Left hindlimb (tissue), 1 donor: ENCODE measurements around the gene KCNC2.
A peak's percentile ranks its signal among the peaks of the same experiment; 100 is the strongest.

ENCODE experiments used
- DNase-seq: peaks from one replicate; pipeline ENCODE4 v3.0.0-alpha.2; 2018

The KCNC2 gene

DNA sequence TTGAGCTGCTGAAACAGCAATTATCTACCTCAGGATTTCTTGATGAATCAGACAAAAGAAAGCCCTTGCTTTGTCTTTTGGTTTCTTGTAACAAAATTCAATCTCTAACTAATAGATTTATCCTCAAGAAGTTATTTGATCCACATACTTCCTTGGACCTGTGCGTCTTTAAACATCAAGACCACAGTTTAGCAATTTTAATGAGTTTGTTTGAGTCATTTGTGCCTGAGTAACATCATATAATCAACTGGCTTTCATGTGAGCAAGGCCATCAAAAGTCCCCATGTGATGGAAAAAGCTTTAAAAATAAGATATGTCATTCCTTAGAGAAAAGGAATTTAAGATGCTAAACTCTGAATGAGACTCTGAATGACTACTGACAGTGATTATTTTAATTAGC, 52.3 kb downstream of the KCNC2 start:
- DNase-seq, result no peak

DNA sequence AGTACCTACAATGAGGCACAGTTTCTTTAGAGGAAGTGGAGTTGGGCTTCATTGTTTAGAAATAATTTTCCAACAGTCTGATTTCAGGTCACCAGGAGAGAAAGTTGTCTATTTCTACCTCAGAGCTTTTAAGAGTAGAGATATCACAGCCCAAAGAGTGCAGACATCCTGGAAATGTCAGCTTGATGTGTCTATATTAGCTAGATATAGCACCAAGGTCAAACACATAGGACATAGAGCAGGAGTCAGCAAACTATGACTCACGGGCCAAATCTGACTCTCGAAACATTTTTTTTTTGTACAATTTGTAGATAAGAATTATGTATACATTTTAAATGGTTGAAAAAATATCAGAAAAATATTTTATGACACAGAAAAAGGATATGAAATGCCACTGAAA, 53.7 kb downstream of the KCNC2 start:
- DNase-seq, result no peak

- DNase-seq, result no peak
These were observed 55.3 kb downstream of the KCNC2 start for GRCh38 chr12:75154388-75154787.

DNA sequence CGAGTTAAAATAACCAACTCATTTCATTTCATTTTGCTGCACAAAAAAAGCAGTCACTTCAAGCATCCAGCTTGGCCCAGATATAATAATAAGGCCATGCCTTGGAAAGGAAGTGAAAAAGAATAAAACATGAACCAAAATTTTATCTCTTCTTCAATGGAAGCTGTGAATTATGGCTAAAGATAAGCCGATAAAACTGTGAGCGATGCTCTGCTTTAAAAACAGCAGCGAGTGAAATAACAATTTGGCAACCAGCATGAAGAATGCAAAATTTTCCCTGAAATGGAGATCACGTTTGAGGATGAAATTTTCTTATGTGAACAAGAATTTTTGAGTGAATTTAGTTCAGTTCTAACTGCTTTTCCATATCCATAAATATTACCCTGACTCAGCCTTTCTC, 70.4 kb downstream of the KCNC2 start:
- DNase-seq, result no peak

DNA sequence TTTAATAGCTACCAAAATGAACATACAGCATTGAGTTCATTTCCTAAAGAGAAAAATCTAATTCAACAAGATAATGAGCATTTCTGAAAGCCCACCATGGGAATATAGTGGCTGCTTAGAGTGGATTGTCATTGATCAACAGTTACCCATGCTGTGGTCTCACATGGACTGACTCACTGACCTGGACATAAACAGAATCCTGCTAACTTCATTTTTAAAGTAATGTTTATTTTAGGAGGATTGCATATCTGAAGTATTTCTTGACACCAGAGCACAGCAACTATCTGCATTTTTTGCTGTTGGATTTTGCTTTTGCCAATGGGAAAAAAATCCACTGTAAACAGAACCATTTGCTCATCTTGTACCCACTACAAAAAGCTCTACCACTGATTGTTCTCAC, 71.7 kb downstream of the KCNC2 start:
- DNase-seq, result no peak

DNA sequence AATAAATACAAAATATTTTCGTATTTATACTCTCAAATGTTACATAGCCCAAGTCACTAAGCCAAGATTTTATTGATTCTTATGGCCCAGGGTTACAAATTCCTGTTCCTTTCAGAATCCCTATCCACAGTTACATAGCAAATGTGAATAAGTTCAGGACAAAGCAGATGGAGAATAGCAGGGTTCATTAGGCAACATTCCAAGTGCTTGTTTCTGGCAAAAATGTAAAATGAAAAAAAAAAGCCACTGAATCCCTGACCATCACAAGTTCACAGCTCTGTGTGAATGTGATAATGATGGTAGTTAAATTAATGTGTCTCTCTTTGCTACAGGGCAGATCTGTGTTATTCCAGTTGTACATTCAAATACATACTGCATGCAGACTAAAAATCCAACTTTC, 74.6 kb downstream of the KCNC2 start:
- no peak for DNase-seq

DNA sequence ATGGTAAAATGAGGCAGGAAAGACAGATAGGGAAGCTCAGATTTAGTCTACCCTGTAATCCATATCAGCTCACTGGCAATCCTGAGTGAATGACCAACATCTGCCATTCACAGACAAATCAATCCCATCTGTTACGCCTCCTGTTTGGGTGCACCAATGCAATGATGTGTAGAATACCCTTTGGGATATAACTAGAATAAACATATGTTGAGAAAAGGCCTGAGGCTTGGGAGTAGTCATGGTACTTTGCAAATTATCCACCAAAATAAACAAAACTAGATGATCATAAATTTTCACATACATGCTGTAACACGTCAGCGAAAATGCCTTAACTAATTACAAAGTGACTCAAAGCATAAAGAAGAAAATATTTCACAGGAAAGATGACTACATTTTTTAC, 78.8 kb downstream of the KCNC2 start:
- no peak for DNase-seq

DNA sequence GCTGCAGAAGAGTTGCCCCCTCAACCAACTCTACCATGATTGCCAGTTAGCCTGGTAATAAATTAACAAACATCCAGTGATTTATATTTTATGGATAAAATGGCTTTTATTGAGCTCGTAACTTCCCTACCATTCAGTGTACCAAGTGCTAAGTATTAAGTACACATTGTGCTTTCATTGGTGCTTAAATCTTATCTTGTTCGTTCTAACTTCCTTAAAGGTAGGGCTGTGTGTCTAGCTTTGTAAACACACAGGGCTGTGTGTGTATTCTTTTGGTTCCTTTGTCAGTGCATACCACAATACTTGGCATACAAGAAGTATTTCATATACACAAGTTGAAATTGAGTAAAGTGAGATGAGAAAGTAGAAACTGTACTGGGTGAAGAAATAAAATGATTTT, 80.4 kb downstream of the KCNC2 start:
- DNase-seq, result no peak

DNA sequence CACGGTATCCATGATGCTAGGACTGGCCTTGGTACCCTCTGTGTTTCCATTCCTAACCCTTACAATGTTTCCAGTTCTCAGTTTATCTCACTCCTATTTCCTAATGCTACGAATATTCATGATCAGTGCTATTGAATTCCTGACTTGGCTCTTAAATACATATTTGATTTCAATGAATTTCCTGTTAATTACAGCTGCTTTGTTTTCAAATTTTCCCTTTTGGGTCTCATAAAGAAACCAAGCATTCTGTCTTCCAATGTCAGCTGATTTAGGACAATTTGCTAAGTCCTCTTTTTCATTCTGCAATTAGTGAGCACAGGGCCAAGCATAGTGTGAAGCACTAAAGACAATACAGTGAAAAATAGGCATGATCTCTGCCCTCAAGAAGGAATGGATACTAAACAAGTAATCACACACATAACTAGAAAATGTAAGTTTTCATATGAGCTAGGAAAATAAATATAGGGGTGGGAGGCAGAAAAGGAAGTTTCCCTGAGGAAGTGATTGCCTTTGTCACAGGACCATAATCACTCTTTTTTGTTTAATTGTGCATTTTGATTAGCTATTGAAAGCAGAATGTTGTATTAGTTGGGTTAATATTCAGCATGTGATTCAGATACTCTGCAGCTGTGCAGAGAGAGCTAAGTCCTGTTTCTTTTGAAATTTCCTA, 88.5 kb downstream of the KCNC2 start:
- DNase-seq, result no peak

- DNase-seq, result peak; percentile 49
These were observed 89.3 kb downstream of the KCNC2 start for GRCh38 chr12:75120311-75120711.

DNA sequence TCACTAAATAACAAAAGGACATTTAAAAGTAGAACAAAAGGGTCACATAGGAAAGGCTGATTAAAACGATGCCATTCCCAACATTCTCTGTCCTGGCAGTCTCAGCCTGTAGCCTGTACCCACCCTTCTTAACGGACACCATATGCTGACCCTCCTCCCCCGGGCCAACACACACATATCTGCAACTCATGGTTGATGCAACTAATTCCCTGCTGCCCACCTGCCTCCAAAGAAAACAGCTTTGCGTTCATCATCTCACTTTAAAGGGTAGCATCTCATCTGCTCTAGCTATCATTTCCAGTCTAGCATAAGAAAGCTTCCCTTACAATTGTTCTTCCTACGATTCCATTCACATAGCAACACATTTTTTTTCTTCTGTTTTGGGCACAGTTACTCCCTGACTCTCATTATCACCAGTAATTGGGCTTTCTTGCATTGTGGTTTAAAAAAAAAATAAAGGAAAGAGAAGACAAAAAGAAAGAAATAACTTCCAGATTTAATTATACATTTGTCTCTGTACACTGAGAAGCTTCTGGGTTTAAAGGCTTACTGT, 92.9 kb downstream of the KCNC2 start:
- DNase-seq, result no peak

- DNase-seq, result no peak
These were observed 93.9 kb downstream of the KCNC2 start for GRCh38 chr12:75115748-75116147.

DNA sequence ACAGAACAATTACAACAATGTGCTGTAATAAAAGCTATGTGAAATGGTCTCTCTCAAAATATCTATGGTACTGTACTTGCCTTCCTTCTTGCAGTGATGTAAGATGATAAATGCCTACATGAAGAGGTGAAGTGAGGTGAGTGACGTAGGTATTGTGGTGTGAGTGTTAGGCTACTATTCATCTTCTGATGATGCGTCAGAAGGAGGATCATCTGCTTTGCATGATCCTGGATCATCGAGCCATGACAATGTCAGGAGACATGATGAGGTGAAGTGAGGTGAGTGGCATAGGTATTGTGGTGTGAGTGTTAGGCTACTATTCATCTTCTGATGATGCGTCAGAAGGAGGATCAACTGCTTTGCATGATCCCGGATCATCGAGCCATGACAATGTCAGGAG, 105.8 kb downstream of the KCNC2 start:
- DNase-seq, result no peak

DNA sequence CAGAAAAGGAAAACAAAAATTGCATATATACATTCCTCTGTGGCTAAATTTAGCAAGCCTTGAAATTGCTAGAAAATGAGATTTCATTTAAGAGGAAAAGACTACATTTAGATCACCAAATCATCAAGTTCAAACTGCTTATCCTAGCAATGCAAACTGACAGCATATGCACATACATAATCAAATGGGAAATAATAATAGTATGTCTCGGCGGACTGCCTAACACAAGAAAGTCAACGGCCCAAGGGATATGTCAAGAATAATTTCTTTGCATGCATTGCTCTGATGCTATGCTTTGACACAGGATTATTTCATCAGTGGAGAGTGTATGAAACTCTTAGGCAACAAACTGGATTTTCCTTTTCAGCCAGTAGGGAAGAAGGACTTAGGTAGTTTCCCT, 107.9 kb downstream of the KCNC2 start:
- no peak for DNase-seq

- no peak for DNase-seq
These were observed 110.4 kb downstream of the KCNC2 start for GRCh38 chr12:75099210-75099609.

- no peak for DNase-seq
These were observed 112.6 kb downstream of the KCNC2 start for GRCh38 chr12:75097003-75097402.

GRCh38 chr12:75087654-75088053, 122.0 kb downstream of the KCNC2 start:
- no peak for DNase-seq

DNA sequence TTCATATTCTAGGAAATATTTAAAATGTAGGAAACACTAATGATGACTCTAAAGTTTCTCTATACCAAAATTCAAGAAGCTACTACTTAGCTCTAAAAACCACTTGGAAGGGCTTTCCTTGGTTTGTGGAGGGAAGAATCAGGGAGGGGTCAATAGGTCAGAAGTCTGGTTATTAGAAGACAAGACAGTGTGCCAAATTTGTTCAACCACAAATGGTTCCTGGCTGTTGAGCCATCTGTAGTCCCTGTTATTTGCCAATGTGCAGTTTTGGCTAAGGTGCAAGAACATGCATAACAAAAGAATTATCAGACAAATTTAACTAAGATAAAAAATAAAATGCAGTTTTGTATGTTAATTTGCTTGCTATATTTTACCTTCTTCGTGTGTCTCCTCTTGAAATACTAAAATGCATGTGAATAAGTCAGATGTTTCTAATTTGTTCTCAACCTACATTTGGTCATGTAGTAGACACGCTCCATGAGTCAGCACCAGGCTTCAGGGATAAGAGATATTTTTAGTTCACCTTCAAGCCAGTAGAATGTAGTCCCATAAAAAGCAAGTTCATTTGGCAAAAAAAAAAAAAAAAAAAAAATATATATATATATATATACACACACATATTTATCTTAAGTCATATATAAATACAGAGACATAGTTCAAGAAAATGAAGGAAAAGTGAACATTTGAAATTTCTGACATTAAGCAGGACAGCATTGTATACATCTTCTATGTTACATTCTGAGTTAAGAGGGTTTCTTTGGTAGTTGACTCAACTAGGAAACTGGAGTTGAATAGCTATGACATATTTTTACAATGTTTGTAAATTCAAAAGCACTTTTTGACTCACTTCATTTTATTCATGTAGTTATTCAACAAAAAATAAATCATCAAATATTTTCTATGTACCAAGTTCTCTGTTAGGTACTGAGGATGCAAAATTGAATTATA, 123.3 kb downstream of the KCNC2 start:
- no peak for DNase-seq

- DNase-seq, result no peak
These were observed 128.3 kb downstream of the KCNC2 start for GRCh38 chr12:75081305-75081704.

DNA sequence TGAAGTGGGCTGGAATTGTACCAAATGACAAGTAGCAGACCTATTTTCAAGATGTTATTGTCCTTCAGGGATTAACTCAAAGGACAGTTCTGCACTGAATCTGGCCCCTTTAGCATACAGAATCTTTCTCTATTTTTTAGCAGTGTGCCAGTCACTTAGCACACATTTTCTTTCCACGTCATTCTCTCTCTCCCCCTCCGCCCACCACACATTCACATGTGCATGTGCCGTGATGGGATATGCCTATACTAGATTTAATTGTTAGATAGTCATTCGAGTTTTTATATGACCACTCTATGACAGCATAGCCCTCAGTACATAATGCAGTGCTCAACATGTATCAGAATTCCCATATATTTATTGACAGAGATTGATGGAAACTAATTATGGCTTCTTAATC, 129.1 kb downstream of the KCNC2 start:
- no peak for DNase-seq

GRCh38 chr12:75065482-75065881, 144.2 kb downstream of the KCNC2 start:
- DNase-seq, result no peak

- no peak for DNase-seq
These were observed 146.9 kb downstream of the KCNC2 start for GRCh38 chr12:75062691-75063090.

DNA sequence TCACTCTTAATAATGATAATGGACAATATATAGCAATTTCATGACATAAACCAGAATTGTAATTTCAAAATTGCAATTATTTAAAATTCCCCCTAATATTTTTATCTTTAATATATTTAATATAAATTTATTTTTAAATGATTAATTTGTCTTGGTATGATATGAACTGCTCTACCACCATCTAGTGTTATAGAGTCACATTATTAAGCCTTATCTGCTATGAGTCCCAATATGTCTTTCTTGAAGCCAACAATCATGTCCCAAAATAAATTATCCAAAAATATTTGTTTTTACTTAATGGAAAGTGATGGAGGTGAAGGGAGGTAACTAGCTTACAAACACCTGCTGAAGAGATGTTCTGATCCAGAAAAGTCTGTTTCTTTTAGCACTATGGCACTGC, 151.4 kb downstream of the KCNC2 start:
- no peak for DNase-seq

DNA sequence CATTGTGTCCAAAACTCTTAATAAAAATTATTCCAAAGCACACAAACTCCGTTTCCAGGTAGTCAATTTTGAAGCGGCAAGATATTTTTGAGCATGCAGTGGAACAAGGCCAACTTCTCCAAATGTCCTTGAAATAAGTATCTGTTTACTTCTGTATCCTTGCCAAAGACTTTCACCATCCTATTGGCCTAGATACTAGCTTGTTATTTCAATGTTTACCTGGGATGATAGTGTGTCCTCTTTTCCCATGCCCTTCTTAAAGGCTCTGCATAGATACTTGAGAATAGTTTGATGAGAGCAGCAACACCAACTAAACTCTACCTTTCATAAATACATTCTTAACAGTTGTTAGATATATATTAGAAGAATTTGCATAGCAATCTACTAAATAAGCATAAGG, 160.9 kb downstream of the KCNC2 start:
- no peak for DNase-seq
